Activated gamma-delta T cell (primary cell): ENCODE data around the gene BARHL1.

ENCODE experiments used
- DNase-seq: peaks from one replicate; lab custom pipeline; 2025; lab: John Stamatoyannopoulos, UW
- total RNA-seq, 2 donors: gene quantifications; one replicate each; lab custom pipeline; 2026; lab: John Stamatoyannopoulos, UW

The BARHL1 gene
- total RNA-seq, result 0 to 0.05 reads per million in 2 donors

- DNase-seq, result no peak
These were observed at the start of gene BARHL1 for GRCh38 chr9:132582276-132582785. Gene BARHL1 (plus strand): TSS chr9:132582606. CDS start chr9:132582798, 192 bp downstream.

GRCh38 chr9:132534832-132535231, 47.6 kb upstream of the BARHL1 start:
- no peak for DNase-seq

DNA sequence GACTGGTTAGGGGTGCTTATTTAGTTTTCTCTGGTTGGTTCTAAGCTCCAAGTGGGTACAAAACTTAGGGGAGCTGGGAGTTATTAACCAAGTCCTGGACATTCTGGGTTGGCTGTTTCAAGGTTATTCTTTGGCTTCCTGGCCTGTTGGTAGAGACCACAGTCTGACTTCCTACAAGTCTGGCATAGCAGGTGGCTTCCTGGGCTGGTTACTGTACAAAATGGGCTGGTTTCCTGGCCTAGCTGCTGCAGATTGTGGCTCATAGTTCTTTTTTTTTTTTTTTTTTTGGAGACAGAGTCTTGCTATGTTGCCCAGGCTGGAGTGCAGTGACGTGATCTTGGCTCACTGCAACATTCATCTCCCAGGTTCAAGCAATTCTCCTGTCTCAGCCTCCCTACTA, 46.3 kb upstream of the BARHL1 start:
- no peak for DNase-seq

DNA sequence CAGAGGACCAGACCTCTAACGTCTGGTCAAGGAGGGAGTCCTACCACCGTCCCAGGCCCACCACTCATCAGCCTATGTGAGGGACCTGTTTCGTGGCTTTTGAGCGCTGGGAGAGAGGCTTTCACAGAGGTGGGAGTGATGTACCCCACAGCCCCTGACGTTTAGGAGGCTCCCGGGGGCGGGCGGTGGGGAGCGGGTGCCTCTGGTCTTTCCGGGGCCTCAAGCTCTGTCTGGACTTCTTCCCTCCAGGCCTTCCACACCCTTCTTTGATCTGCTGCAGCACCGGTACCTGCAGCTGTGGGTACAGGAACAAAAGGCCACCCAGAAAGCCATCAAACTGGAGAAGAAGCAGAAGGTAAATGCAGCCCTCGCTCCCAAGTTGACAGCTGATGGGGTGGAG, 45.1 kb upstream of the BARHL1 start:
- DNase-seq, result no peak

DNA sequence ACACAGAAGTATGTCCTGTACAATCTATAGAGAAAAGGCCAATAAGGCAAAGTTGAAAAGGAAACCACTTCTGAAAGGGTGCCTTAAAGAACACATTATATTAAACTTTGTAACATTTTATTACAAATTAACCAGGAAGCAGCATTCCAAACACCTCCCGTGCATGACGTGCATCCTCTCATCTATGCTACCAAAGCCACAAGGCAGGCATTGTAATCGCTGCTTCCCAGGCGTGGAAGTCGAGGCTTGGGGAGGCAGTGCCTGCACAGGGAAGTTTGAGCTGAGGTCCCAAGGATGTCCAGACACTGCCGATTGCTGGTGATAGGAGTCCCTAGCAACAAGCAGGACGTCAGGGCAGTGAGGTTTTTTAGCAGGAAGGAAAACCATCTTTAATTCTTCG, 44.3 kb upstream of the BARHL1 start:
- no peak for DNase-seq

- no peak for DNase-seq
These were observed 43.3 kb upstream of the BARHL1 start for GRCh38 chr9:132539096-132539495.

GRCh38 chr9:132541051-132541450, 41.4 kb upstream of the BARHL1 start:
- no peak for DNase-seq

GRCh38 chr9:132541870-132542830, 40.3 kb upstream of the BARHL1 start:
- no peak for DNase-seq

DNA sequence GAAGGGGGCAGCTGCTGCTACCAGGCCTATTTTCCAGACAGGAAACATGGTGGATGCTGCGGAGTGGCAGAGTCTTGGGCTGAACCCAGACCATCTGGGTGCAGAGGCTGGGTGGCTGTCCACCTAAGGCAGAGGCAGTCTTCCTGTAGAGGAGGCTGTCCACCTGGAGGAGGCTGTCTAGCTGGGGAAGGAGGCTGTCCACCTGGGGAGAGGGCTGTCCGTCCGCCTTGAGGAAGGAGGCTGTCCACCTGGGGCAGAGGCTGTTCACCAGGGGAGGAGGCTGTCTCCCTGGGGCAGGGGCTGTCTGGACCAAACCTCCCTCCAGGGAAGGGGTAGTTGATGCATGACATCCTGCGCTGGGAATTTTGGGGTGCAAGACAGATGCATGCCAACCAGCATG, 39.2 kb upstream of the BARHL1 start:
- no peak for DNase-seq

DNA sequence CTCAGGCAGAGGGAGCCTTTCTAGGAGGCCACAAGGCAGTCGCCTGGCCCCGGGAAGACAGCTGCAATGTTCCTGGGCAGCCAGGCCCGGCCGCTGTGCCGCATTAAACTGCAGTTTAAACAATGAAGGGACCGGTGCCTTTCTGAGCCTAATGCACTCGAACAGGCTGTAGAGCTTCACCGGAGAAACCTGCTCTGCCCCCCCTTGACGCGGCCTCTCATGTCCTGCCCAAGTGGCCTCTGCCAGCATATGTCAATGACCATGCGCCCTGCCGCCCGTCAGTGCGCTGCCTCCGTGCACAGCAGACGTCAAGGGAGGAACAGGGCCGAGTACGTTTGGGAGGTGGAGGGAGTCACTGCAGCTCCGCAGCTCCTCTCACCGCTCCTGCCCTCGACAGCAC, 38.4 kb upstream of the BARHL1 start:
- DNase-seq, result no peak

DNA sequence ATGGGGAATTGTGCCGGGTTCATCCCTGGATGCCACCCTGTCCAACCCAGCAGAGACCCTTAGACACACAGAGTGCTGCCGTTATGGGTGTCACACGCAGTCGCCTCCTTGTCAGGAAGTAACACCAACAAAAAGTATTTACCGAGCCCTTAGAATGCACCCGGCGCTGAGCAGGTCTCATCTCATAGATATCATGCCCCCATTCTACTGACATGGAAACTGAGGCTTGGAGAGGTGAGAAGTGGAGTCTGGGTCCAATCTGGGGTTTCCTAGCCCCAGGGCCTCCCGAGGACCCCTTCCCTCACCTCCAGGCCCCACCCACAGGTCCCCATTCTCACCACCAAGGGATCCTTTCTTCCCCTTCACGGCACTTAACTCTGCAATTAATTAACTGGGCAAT, 36.8 kb upstream of the BARHL1 start:
- no peak for DNase-seq

- no peak for DNase-seq
These were observed 36.0 kb upstream of the BARHL1 start for GRCh38 chr9:132546148-132547051.

- DNase-seq, result no peak
These were observed 35.4 kb upstream of the BARHL1 start for GRCh38 chr9:132547052-132547431.

GRCh38 chr9:132547436-132547835, 35.0 kb upstream of the BARHL1 start:
- no peak for DNase-seq

DNA sequence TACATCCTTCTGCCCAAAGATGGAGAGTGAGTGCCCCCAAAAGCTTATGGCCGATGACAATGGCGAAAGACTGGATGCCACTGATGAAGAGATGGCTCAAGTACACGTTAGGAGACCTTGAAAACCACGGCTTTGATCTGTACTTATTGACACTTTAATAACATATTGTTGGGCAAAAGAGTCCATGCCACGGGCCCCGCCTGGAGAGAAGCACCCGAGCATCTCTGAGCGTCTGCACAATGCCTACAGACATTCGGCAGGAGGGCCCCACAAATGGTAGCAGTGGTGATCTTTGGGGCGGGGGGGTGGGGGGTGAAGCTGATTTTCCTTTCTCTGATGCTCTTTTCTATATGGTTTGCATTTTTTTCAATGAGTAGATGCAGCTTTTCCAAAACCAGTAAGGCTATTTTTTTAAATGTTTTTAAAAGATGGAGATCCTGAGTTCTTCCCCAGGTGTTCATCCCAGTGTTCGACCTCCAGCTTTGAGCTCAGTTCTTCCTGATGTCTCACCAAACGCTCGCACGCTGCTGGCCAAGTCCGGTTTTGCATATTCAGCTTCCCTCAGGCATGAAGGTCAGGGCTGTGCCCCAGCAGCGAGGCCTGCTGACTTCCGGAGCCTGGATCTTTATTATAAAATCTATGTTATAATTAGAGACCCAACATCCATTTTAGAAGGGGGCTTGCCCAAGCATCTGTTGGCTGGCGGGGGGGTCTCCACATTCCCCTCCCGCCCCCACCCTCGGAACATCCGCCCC, 34.3 kb upstream of the BARHL1 start:
- no peak for DNase-seq

GRCh38 chr9:132548751-132549640, 33.4 kb upstream of the BARHL1 start:
- no peak for DNase-seq

GRCh38 chr9:132551556-132551955, 30.9 kb upstream of the BARHL1 start:
- no peak for DNase-seq

DNA sequence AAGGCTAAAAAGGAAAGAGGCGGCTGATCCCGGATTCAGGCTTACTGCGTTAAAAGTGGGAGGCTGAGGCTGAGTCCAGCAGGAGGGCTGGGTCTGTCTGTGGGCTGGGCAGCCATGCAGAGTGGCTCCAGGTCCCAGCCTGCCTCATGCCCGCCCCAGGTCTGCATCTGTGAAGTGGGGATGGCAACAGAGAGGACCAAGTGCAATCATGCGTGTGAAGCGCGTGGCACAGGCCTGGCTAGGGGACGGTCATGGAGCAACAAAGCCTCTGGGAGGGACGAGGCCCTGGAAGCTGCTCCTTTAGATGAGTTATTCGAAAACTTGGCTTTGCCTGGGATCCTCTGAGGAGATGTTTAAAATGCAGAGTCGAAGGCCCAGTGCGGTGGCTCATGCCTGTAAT, 30.4 kb upstream of the BARHL1 start:
- no peak for DNase-seq

DNA sequence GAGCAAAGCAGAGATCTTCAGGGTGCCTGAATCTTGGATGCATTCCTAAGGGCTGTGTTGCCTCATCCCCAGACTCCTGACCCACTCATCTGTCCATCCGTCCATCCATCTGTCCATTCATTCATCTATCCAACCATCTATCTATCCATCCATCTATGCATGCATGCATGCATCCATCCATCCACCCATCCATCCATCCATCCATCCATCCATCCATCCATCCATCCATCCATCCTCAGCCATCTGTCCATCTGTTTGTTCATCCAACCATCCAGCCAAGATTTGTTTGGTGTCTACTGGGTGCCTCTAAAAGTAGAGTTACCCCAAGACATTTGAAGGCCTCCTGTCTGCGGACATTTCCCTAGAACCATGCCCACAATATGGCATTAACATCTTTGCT, 27.7 kb upstream of the BARHL1 start:
- DNase-seq, result no peak

- no peak for DNase-seq
These were observed 26.9 kb upstream of the BARHL1 start for GRCh38 chr9:132555528-132555927.

GRCh38 chr9:132556235-132556634, 26.2 kb upstream of the BARHL1 start:
- DNase-seq, result no peak
